Measurements from ENCODE around the gene PPM1H. TPM values are rescaled to one million over a fixed set of nuclear protein-coding genes. Genes with fewer than 3 reads are reported as not detected.
A peak's percentile ranks its signal among the peaks of the same experiment; 100 is the strongest.

PPM1H gene
- total RNA-seq, 3 donors from 2014 or later (not counting 1 experiment from before 2014, with no cell fraction given) = 0.18 to 2.1 (median 0.40) TPM

GRCh38 chr12:62613081-62613480, 321.9 kb downstream of the PPM1H start:
- intact Hi-C loops (cut with micrococcal nuclease) = no loop called here
- ATAC-seq = no peak
- H3K4me1 Mint-ChIP-seq = no peaks in the 10 kb centered on the region
- no peak overlapping the region for H3K27ac ChIP-seq (ENCODE audit: low read length)
- H3K36me3 ChIP-seq (ENCODE audit: control insufficient read depth, insufficient read depth, low read length) = no peaks in the 10 kb centered on the region
- 100% methylated on average over 1 of the region's 1 CpG for WGBS (ENCODE audit: insufficient coverage)
- no peak for DNase-seq
- no peaks in the 10 kb centered on the region for H3K27me3 Mint-ChIP-seq (ENCODE audit: low read depth in 2 of 2)
- no peak overlapping the region for H3K4me3 Mint-ChIP-seq
- no peaks in the 10 kb centered on the region for H3K27me3 ChIP-seq (ENCODE audit: control insufficient read depth, insufficient read depth, low read length)
- no peaks in the 10 kb centered on the region for H3K9me3 Mint-ChIP-seq
- H3K27ac Mint-ChIP-seq = no peak overlapping the region
- no peaks in the 10 kb centered on the region for H3K9me3 ChIP-seq (ENCODE audit: control insufficient read depth, insufficient read depth, low read length)
- H3K4me1 ChIP-seq (ENCODE audit: control insufficient read depth, insufficient read depth, low read length) = no peaks in the 10 kb centered on the region
- H3K36me3 Mint-ChIP-seq = no peaks in the 10 kb centered on the region
- H3K4me3 ChIP-seq (ENCODE audit: low read length) = no peak overlapping the region
- no peak for TF ChIP-seq CTCF (IDR thresholded peaks at IDR 0.05)

GRCh38 chr12:62606654-62607053, 328.3 kb downstream of the PPM1H start:
- Histone ChIP-seq H3K27ac (ENCODE audit: low read length) (no peak overlapping the region), H3K36me3 (ENCODE audit: control insufficient read depth, insufficient read depth, low read length) (no peaks in the 10 kb centered on the region), H3K27me3 (ENCODE audit: control insufficient read depth, insufficient read depth, low read length) (no peaks in the 10 kb centered on the region), H3K4me3 (ENCODE audit: low read length) (no peak overlapping the region), H3K4me1 (ENCODE audit: control insufficient read depth, insufficient read depth, low read length) (peaks cover 3% of the 10 kb centered on the region), H3K9me3 (ENCODE audit: control insufficient read depth, insufficient read depth, low read length) (no peaks in the 10 kb centered on the region)
- Mint-ChIP-seq H3K4me1 (peaks cover 34 to 38% of the 10 kb centered on the region in 2 donors), H3K9me3 (no peaks in the 10 kb centered on the region), H3K27ac (peak overlapping the region; percentile 99 to 100), H3K36me3 (no peaks in the 10 kb centered on the region), H3K27me3 (ENCODE audit: low read depth in 2 of 2) (no peaks in the 10 kb centered on the region), H3K4me3 (no peak overlapping the region)
- intact Hi-C loops (cut with micrococcal nuclease) = no loop called here
- TF ChIP-seq CTCF (IDR thresholded peaks at IDR 0.05) = no peak
- no peak for ATAC-seq
- DNase-seq = no peak
- 100% methylated on average over 1 of the region's 1 CpG for WGBS (ENCODE audit: insufficient coverage)

GRCh38 chr12:62605981-62606380, 329.0 kb downstream of the PPM1H start:
- Mint-ChIP-seq H3K9me3 (no peaks in the 10 kb centered on the region), H3K4me3 (peak overlapping the region; percentile 91), H3K4me1 (peaks cover 34 to 38% of the 10 kb centered on the region in 2 donors), H3K36me3 (no peaks in the 10 kb centered on the region), H3K27ac (peak overlapping the region; percentile 99 to 100), H3K27me3 (ENCODE audit: low read depth in 2 of 2) (no peaks in the 10 kb centered on the region)
- intact Hi-C loops (cut with micrococcal nuclease) = no loop called here
- H3K9me3 ChIP-seq (ENCODE audit: control insufficient read depth, insufficient read depth, low read length) = no peaks in the 10 kb centered on the region
- DNase-seq (no peak), ATAC-seq (no peak)
- no peaks in the 10 kb centered on the region for H3K36me3 ChIP-seq (ENCODE audit: control insufficient read depth, insufficient read depth, low read length)
- no peak for TF ChIP-seq CTCF (IDR thresholded peaks at IDR 0.05)
- no peaks in the 10 kb centered on the region for H3K27me3 ChIP-seq (ENCODE audit: control insufficient read depth, insufficient read depth, low read length)
- peaks cover 3% of the 10 kb centered on the region for H3K4me1 ChIP-seq (ENCODE audit: control insufficient read depth, insufficient read depth, low read length)
- WGBS (ENCODE audit: insufficient coverage) = 95% methylated on average over 2 of the region's 2 CpGs
- H3K27ac ChIP-seq (ENCODE audit: low read length) = no peak overlapping the region
- H3K4me3 ChIP-seq (ENCODE audit: low read length) = no peak overlapping the region

- DNase-seq (peak in 1 of 2 donors; percentile 56), ATAC-seq (no peak)
- H3K4me3 ChIP-seq (ENCODE audit: low read length) = no peak overlapping the region
- TF ChIP-seq CTCF (IDR thresholded peaks at IDR 0.05) = no peak
- Mint-ChIP-seq H3K9me3 (no peaks in the 10 kb centered on the region), H3K27ac (peak overlapping the region; percentile 99 to 100), H3K36me3 (no peaks in the 10 kb centered on the region), H3K4me3 (peak overlapping the region; percentile 91), H3K4me1 (peaks cover 34 to 38% of the 10 kb centered on the region in 2 donors), H3K27me3 (ENCODE audit: low read depth in 2 of 2) (no peaks in the 10 kb centered on the region)
- intact Hi-C loops (cut with micrococcal nuclease) = no loop called here
- peaks cover 3% of the 10 kb centered on the region for H3K4me1 ChIP-seq (ENCODE audit: control insufficient read depth, insufficient read depth, low read length)
- H3K27me3 ChIP-seq (ENCODE audit: control insufficient read depth, insufficient read depth, low read length) = no peaks in the 10 kb centered on the region
- 26% methylated on average over 4 of the region's 4 CpGs for WGBS (ENCODE audit: insufficient coverage)
- H3K36me3 ChIP-seq (ENCODE audit: control insufficient read depth, insufficient read depth, low read length) = no peaks in the 10 kb centered on the region
- H3K9me3 ChIP-seq (ENCODE audit: control insufficient read depth, insufficient read depth, low read length) = no peaks in the 10 kb centered on the region
- H3K27ac ChIP-seq (ENCODE audit: low read length) = peak overlapping the region; percentile 98
These were observed 330.1 kb downstream of the PPM1H start for GRCh38 chr12:62604871-62605270.
